ENCODE measurements around the gene TBC1D22A.

The TBC1D22A gene

DNA sequence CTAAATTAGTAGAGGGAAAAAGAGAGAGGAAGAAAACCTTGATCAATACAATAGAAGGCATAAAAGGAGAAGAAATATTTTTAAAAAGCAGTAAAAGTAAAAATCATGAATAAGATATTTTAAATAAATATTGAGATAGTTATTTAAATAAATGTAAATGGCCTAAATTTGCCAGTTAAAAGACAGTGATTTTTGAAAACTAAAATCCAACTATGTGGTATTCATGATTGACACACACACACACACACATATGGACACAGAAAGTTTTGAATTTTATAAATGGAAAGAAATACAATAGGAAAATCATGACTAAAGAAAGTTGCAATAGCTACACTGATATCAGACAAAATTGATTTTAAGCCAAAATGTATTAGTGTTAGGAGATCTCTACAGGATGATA is 313.1 kb downstream of the TBC1D22A start:
- DNase-seq (ENCODE audit: low read depth in 2 of 2): no peak

DNA sequence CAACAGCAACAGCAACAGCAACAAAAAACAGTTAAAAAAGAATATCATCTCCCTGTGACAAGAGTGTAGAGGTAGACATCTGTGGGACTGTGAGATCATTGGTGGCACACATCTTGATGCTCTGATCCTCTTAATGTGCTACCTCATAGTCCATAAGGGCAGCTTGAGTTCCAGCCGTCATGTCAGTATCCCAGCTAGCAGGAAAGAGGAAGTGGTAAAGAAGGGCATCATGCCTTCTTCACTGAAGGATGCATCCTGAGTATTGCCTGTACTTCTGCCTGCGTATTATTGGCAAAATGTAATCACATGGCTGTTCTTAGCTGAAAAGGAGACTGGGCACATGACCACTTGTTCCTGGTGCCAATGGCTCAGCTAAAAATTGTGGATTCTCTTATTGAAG is 314.3 kb downstream of the TBC1D22A start:
- DNase-seq (ENCODE audit: low read depth in 2 of 2): no peak

DNA sequence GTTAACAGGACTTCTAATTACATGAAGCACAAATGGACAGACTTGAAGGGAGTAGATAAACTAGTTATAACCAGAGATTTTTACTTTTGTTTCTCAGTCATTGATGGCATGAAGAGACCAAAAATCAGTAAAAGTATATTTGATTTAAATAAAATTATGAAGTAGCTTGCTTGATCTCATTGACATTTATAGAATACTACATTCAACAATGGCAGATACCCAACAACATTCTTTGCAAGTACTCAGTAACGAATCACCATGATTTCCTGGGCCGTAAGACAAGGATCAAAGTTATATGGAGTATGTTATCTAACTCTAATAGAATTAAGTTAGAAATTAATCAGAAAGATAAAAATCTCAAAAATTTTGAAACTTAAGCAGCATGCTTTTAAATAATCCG is 317.6 kb downstream of the TBC1D22A start:
- DNase-seq (ENCODE audit: low read depth in 2 of 2): no peak

DNA sequence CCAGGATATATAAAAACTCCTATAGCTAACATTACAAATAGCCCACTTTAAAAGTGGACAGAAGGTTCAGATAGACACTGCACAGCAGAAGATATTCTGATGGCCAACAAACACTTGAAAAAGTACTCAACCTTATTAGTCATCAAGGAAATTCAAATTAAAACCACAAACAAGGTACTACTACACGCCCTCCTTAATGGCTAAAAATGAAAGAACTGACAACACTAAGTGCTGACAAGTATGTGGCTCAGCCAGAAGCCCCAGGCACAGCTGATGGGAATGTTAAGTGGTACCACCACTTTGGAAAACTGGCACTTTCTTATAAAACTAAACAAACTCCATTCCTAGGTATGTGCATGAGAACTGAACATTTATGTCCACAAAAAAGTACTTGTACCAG is 320.1 kb downstream of the TBC1D22A start:
- no peak for DNase-seq (ENCODE audit: low read depth in 2 of 2)

DNA sequence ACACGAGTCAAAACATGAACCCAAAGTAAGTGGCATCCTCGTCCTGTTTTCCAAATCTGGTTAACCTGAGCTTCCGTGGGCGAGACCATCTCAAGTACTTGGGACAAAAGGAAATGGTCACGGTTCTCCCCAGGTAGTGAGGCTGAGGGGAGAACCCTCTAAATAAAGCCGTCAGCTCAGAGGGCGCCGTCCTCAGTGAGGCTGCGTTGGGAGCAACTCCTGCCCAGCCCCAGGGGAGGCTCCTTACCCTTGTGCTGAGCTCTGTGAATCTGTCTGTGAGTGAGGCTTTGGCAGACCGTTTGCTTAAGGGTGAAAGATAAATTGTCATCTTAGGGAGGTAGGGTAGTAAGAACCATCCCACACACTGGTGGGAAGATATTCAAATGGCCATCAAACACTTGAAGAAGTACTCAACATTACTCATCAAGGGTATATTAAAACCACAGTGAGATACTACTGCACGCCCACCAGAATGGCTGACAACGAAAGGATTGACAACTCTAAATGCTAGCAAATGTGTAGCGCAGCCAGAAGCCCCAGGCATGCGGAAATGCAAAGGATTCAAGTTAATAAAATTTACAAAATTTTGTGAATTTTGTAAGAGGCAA is 321.0 kb downstream of the TBC1D22A start:
- no peak for DNase-seq (ENCODE audit: low read depth in 2 of 2)

DNA sequence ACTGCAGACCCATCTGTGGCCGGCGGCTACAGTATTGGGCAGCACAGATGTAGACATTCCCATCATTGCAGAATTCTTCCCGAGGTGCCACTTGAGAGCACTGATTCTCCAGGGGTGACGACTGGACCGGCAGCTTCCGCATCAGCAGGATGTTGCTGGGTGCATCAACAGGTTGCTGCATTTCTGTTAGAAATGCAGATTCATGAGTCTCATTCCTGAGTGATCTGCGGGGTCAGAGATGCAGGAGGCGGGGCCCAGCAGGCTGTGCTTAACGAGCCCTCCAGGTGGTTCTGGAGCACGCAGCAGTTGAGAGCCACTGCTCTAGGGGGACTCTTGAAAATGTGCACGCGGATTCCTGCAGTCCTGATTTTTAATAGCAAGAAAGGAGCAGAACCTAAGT is 321.8 kb downstream of the TBC1D22A start:
- DNase-seq (ENCODE audit: low read depth in 2 of 2): no peak

DNA sequence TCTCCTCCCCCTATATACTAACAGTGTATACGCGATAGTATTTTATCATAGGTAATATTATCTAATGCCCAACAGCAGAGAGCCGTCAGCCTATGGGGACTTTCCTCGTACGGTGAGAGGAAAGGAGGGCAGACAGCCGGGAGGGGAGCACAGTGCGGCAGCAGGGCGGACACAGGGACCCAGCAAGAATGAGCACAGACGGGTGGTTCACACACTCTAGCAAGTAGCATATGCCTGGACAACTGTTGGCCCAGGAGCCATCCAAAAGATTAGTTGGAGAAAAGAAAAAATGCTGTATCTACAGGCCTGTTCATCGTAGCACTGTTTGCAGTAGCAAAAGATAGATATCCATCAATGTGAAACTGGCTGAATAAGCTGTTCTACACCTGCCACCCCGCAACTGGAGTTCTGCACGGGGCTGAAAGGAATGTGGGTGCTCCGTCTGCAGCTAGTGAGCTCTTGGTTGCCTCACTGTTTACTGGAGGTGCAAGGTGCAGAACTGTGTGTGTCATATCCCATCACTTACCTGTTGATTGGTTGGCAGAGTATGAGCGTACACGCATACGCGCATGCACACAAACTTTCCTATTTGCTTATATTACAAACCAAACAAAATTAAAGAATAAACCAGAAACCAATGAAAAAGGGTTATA is 324.3 kb downstream of the TBC1D22A start:
- no peak for DNase-seq (ENCODE audit: low read depth in 2 of 2)

DNA sequence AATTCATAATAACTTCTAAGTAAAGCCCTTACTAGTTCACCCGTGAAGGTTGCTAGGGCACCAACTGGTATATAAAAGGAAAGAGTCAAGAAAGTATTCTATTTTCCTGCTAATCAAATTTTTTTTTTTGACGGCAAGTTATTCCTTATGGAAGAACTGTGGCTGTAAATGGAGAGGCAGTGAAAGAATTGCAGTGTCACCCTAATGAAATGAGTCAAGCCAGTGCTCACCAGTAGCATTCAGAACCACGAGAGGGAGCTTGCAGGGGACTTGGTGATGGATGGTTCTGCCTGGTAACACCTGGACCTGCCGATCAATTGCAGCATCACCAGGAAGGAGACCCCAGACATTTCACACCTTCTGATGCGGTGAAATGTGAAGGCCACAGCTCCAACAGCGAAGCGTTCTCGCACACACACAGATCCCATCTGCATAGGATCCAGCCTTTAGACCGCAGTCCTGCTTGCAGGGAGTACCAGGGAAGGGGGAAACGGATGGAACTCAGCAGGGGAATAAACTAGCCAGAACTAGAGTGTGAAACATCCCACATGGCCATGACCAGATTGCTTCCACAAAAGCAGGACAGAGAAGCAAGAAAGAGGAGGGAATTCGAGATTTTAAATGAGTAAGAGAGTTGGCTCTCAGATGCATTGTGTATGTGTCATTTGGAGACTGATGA is 326.2 kb downstream of the TBC1D22A start:
- no peak for DNase-seq (ENCODE audit: low read depth in 2 of 2)

DNA sequence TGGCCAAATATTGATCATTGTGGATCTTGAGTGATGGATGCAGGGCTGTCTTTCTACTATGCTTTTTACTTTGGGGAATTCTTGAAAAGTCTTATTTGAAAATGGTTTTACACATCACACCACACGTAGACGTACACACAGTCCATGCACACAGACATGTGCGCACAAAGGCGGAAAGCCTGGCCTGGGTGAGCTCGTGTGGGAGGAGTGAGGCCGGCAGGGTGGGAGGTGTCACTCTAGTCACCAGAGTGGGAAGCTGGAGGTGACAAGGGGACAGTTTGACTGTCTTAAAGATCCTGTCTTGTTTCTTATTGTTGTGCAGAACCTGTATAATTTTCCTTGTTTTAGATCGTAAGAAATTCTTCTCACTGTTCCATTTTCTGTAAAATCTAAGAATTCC is 326.9 kb downstream of the TBC1D22A start:
- DNase-seq (ENCODE audit: low read depth in 2 of 2): no peak

DNA sequence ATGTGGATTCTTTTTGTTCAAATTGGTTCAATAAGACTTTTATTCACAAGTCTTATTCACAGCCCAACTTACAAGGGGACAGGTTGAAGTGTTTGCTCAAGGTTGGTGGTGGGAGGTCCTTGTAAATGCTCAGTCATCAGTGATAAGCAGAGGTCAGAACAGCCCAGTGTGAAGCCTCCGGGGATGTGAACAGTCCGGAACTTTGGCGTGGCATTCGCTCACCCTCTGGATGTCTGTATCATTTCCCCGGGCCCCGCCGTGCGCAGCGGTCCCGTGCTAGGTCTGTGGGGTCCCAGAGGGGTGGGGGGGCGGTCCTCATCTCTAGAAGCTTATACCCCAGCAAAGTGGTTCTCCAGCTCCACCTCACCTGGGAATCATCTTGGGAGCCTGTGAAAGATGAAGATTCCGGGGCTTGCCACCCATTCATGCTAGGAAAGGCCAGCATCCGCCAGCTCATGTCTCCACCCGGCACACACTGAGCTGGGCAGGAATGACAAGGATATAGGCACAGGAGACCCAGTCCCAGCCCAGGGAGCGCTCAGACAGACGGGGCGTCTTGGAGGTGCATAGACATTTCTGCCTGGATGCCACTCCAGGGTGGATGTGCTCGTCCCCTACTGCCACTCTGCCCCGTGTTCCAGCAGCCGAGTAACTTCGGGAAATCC is 327.5 kb downstream of the TBC1D22A start:
- no peak for DNase-seq (ENCODE audit: low read depth in 2 of 2)

DNA sequence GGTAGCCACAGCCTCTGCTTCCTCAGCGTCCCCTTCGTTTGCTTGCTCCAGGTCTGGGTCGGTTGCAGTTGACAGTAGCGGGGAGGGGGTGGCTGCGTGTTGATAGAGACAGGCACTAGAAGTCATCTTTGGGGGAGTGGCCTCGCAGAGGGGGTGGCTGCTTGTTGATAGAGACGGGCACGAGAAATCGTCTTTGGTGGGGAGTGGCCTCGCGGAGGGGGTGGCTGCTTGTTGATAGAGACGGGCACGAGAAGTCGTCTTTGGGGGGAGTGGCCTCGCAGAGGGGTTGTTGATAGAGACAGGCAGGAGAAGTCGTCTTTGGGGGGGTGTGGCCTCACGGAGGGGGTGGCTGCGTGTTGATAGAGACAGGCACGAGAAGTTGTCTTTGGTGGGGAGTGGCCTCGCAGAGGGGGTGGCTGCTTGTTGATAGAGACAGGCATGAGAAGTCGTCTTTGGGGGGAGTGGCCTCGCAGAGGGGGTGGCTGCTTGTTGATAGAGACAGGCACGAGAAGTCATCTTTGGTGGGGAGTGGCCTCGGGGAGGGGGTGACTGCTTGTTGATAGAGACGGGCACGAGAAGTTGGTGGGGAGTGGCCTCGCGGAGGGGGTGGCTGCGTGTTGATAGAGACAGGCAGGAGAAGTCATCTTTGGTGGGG is 328.3 kb downstream of the TBC1D22A start:
- no peak for DNase-seq (ENCODE audit: low read depth in 2 of 2)

DNA sequence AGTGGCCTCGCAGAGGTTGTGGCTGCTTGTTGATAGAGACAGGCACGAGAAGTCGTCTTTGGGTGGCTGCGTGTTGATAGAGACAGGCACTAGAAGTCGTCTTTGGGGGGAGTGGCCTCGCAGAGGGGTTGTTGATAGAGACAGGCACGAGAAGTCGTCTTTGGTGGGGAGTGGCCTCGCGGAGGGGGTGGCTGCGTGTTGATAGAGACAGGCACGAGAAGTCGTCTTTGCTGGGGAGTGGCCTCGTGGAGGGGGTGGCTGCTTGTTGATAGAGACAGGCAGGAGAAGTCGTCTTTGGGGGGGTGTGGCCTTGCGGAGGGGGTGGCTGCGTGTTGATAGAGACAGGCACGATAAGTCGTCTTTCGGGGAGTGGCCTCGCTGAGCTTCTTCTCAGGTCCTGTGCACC is 328.8 kb downstream of the TBC1D22A start:
- DNase-seq (ENCODE audit: low read depth in 2 of 2): no peak

DNA sequence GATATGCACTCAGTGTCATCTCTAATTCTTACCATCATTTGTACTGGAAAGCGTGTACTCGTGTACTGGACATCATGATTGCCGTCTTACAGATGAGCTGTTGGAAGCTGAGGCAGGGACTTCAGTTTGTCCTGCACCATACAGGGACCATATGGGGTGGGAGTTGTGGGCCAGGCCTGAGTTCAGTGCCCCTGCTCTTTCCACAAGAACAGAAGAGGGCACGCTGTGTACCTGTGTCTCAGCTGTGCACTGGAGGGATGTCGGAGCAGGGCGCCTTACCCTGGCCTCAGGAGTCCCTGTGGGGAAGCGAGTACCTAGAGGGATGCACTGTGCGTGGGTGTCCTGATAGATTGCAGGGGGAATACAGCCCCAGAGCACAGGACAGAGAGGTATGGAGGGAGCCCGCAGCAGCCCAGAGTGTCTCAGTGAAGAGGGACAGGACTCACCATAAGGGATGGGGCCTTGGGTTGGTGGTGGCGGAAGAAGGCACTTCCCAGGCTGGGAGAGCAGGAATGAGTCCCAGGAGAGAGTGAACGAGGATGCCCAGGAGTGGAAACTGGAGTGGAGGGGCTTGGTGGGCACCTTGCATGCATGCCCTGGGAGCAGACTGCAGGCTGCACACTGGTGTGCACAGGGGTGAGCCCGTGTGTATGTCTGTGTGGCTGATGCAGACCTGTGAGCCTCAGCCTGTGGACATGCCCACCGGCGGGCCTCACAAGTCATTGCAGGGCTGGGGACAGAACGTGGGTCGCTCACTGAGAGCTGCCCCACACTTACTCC is 329.7 kb downstream of the TBC1D22A start:
- no peak for DNase-seq (ENCODE audit: low read depth in 2 of 2)

DNA sequence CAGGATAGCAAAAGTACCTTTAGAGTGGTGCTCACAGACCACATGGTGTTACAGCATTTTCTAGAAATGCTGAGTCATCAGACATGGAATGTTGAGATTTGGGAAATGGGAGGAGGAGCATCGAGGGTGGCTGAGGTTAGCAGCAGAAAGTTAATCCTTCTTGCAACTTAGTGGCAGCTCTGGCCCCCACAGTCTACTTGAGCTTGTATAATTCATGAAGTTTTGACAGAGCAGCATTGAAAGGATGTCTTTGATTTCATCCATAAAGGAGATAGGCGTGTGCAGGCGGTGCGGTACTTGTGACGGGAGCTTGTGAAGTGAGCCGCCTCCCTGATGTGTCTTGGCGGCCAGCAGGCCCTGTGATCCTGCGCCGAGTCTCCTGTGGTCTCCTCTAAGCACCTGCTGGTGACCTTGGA is 330.5 kb downstream of the TBC1D22A start:
- DNase-seq (ENCODE audit: low read depth in 2 of 2): no peak

DNA sequence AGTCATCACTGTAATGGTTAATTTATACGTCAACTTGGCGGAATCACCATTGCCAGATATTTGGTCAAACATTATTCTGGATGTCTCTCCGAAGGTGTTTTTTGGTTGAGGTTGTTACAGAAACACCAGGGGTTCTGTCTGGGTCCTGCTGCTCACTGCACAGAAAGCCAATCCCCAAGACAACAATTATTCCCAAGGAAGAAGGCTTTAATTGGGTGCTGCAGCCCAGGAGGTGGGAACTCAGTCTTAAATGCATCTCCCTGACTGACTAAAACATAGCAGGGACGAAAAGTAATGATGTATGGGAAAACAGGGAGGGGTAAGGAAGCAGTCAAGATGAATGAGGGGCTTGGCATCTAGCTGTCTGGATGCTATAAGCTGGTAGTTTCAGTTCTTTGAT is 331.3 kb downstream of the TBC1D22A start:
- no peak for DNase-seq (ENCODE audit: low read depth in 2 of 2)

DNA sequence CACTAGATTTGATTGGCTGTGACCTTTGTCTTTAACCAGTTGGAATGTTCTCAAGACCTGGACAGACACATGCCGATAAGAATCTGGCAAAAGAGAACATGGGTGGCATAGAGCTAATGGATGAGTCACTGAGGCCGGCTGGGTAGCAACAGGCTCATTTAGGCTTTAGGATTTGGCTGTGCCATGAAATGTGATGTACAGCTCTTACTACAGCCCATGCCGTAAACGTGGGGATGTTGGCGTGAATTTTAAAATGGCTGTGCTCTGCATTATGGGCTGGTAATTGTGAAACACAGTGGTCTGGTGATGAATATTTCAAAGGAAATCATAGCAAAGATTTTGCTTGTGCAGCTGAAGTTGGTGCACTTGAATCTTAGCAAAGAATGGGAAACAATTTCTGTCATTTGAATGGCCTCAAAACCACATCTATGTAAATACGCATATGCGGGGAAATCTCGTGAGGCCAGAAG is 332.4 kb downstream of the TBC1D22A start:
- no peak for DNase-seq (ENCODE audit: low read depth in 2 of 2)

DNA sequence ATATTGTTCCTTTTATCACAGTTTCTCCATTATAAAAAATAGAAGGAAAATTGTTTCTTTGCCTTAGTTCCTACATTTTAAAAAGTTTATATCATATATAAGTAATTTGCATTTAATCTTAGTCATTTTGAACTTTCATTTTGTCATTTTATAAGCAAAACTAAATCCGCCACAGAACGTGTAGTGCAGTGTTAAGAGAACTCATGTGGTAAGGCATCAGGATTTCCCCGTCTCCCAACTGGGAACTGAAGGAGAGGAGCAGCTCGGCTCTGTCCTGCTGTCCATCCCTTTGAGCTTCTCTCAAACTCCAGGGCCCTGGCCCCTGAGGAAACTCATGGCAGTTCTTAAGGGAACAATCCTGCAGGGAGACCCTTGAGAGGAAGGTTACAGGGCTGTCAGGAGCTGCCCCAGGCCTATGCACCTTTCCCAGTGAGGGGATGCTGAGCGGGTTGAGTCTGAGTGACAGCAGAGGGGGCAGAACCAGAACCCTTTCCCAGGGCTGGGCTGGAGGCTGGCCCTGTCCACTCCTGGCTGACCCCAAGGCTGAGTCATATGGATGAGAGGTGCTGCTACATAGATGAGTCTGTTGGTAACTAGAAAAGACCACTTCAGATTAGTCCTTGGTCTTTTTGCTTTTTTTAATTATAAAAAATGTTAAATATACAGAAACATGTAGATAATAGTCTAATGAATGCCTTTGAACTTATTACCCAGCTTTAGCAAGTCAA is 333.1 kb downstream of the TBC1D22A start:
- DNase-seq (ENCODE audit: low read depth in 2 of 2): no peak

DNA sequence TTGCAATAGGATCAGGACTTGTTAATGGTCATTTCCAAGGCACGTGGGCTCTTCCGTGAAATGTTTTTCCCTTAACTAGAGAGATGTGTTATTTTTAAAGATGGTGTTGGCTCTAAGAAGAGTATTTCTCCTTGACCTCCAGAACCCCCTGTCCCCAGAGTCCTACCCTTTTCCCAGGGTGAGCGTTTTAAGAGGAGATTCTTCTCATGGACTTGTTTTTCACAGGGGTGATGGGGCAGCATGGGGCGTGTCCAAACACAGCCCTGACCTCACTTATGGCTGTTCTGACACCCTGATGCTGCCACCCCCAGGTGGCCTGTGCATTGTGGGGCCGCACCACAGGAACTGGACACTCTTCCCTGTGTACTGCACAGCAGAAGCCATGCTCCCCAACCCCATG is 335.7 kb downstream of the TBC1D22A start:
- no peak for DNase-seq (ENCODE audit: low read depth in 2 of 2)

DNA sequence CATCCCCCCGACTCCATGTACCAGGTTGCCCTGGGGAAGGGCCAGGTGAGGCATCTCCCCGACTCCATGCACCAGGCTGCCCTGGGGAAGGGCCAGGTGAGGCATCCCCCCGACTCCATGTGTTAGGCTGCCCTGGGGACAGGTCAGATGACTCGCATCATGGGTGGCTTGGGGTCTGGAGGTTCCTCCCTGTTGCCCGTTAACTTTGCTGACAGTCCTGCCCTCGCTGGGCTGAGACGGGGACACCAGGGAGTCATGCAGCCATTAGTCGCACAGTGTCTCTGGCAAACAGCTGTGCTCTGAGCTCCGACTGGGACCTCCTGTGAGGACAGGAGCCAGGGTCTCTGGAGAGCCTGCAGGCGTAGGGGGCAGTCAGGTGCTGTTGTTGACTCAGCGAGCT is 336.1 kb downstream of the TBC1D22A start:
- no peak for DNase-seq (ENCODE audit: low read depth in 2 of 2)

DNA sequence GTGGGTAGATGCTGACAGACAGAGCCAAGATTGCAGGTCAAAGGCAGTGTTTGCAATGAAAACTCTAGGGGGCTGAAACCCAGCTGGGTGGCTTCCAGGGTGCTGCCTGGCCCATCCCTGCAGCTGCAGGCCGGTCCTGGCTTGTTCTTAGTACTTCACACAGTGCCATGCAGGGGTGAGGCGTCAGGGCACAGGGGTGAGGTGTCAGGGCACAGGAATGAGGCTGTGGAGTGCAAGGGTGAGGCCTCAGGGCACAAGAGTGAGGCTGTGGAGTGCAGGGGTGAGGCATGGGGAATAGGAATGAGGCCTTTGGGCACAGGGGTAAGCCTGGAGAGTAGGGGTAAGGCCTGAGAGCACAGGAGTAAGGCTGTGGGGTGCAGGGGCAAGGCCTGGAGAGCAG is 337.6 kb downstream of the TBC1D22A start:
- no peak for DNase-seq (ENCODE audit: low read depth in 2 of 2)
